ENCODE measurements around the gene ATXN1. TPM values are rescaled to one million over a fixed set of nuclear protein-coding genes. Genes with fewer than 3 reads are reported as not detected.

ATXN1 gene
- polyA plus RNA-seq, 1 donor from 2014 or later: 28.2 TPM

GRCh38 chr6:16657768-16658167 lies 103.5 kb downstream of the ATXN1 start:
- no peak for TF ChIP-seq EP300 (conservative IDR thresholded peaks at IDR 0.05; ENCODE audit: poor library complexity, severe bottlenecking)
- TF ChIP-seq REST (IDR thresholded peaks at IDR 0.05; ENCODE audit: borderline replicate concordance): no peak
- no peak for TF ChIP-seq SMC3 (conservative IDR thresholded peaks at IDR 0.05; ENCODE audit: poor library complexity)
- no peak for TF ChIP-seq CTCF (IDR thresholded peaks at IDR 0.05; ENCODE audit: poor library complexity, severe bottlenecking)
- no peak for TF ChIP-seq RAD21 (conservative IDR thresholded peaks at IDR 0.05)
- TF ChIP-seq TAF1 (IDR thresholded peaks at IDR 0.05; ENCODE audit: low read depth): no peak
- TF ChIP-seq EZH2 (IDR thresholded peaks at IDR 0.05; ENCODE audit: borderline replicate concordance, insufficient read depth, low read length, poor library complexity, severe bottlenecking): no peak
- no peak for TF ChIP-seq MXI1 (conservative IDR thresholded peaks at IDR 0.05; ENCODE audit: poor library complexity, severe bottlenecking)
- no peak for TF ChIP-seq POLR2AphosphoS5 (IDR thresholded peaks at IDR 0.05)
- no peaks in the 10 kb centered on the region for H3F3A ChIP-seq (ENCODE audit: insufficient read depth, low read length, poor library complexity, severe bottlenecking)
- no peak overlapping the region for H3K4me2 ChIP-seq (ENCODE audit: low read length)
- H2AFZ ChIP-seq (ENCODE audit: low read depth, low read length): no peak overlapping the region
- H3K36me3 ChIP-seq (ENCODE audit: insufficient read depth, low read length): peaks cover 8% of the 10 kb centered on the region
- H3K27ac ChIP-seq (ENCODE audit: low read length): no peak overlapping the region
- no peak overlapping the region for H3K9ac ChIP-seq (ENCODE audit: low read length)
- H4K20me1 ChIP-seq (ENCODE audit: insufficient read depth): no peaks in the 10 kb centered on the region
- H3K27me3 ChIP-seq (ENCODE audit: insufficient read depth, low read depth, low read length): no peaks in the 10 kb centered on the region
- H3K79me2 ChIP-seq (replicated peaks; ENCODE audit: insufficient read depth, low read length): no peaks in the 10 kb centered on the region
- no peak overlapping the region for H3K4me3 ChIP-seq (ENCODE audit: low read length)
- H3K9me3 ChIP-seq (ENCODE audit: low read length): peaks cover 3% of the 10 kb centered on the region
- H3K9me2 ChIP-seq (ENCODE audit: insufficient read depth, low read length): no peaks in the 10 kb centered on the region

GRCh38 chr6:16656451-16656850 lies 104.8 kb downstream of the ATXN1 start:
- no peaks in the 10 kb centered on the region for H3F3A ChIP-seq (ENCODE audit: insufficient read depth, low read length, poor library complexity, severe bottlenecking)
- no peaks in the 10 kb centered on the region for H4K20me1 ChIP-seq (ENCODE audit: insufficient read depth)
- no peak overlapping the region for H3K27ac ChIP-seq (ENCODE audit: low read length)
- no peaks in the 10 kb centered on the region for H3K27me3 ChIP-seq (ENCODE audit: insufficient read depth, low read depth, low read length)
- H2AFZ ChIP-seq (ENCODE audit: low read depth, low read length): no peak overlapping the region
- no peaks in the 10 kb centered on the region for H3K79me2 ChIP-seq (replicated peaks; ENCODE audit: insufficient read depth, low read length)
- no peaks in the 10 kb centered on the region for H3K9me2 ChIP-seq (ENCODE audit: insufficient read depth, low read length)
- peaks cover 2% of the 10 kb centered on the region for H3K9me3 ChIP-seq (ENCODE audit: low read length)
- H3K9ac ChIP-seq (ENCODE audit: low read length): no peak overlapping the region
- H3K4me3 ChIP-seq (ENCODE audit: low read length): no peak overlapping the region
- H3K4me2 ChIP-seq (ENCODE audit: low read length): no peak overlapping the region
- no peak for TF ChIP-seq TAF1 (IDR thresholded peaks at IDR 0.05; ENCODE audit: low read depth)
- TF ChIP-seq RAD21 (conservative IDR thresholded peaks at IDR 0.05): no peak
- no peak for TF ChIP-seq REST (IDR thresholded peaks at IDR 0.05; ENCODE audit: borderline replicate concordance)
- no peak for TF ChIP-seq MXI1 (conservative IDR thresholded peaks at IDR 0.05; ENCODE audit: poor library complexity, severe bottlenecking)
- TF ChIP-seq CTCF (IDR thresholded peaks at IDR 0.05; ENCODE audit: poor library complexity, severe bottlenecking): no peak
- TF ChIP-seq EZH2 (IDR thresholded peaks at IDR 0.05; ENCODE audit: borderline replicate concordance, insufficient read depth, low read length, poor library complexity, severe bottlenecking): no peak
- TF ChIP-seq SMC3 (conservative IDR thresholded peaks at IDR 0.05; ENCODE audit: poor library complexity): no peak
- TF ChIP-seq EP300 (conservative IDR thresholded peaks at IDR 0.05; ENCODE audit: poor library complexity, severe bottlenecking): no peak
- TF ChIP-seq POLR2AphosphoS5 (IDR thresholded peaks at IDR 0.05): no peak
- H3K36me3 ChIP-seq (ENCODE audit: insufficient read depth, low read length): peaks cover 8% of the 10 kb centered on the region

All from neural cell (in vitro differentiated cells).